C4-2B (cell line): ENCODE measurements around the gene SLC6A13.

Experiments used
- CTCF ChIP-seq: fragments of 450-650 bp; conservative IDR thresholded peaks from 2 replicates; pipeline ENCODE4 v1.5.1; 2017; ENCODE audit warnings: mild to moderate bottlenecking
- ZFX ChIP-seq: fragments of 450-650 bp; IDR thresholded peaks from 2 replicates; pipeline ENCODE4 v1.6.1; 2017

GRCh38 chr12:203074-203461, 59.6 kb downstream of the SLC6A13 start:
- TF ChIP-seq CTCF = no peak
- no peak for TF ChIP-seq ZFX
